H1 (cell line): Measurements from ENCODE around the gene APBA2. TPM values are rescaled to one million over a fixed set of nuclear protein-coding genes. Genes with fewer than 3 reads are reported as not detected.

ENCODE experiments used
- CTCF ChIA-PET: fragments of 300-600 bp; sonication (Branson Sonifier 250); formaldehyde crosslinking; loops from one replicate; lab custom pipeline; 2021; ENCODE audit not compliant: partially characterized antibody; lab: Charles Lee
- POLR2A ChIA-PET: fragments of 300-600 bp; sonication (Branson Sonifier 250); formaldehyde crosslinking; loops from one replicate; lab custom pipeline; 2021; ENCODE audit warnings: inconsistent platforms; ENCODE audit not compliant: partially characterized antibody; lab: Charles Lee
- DNase-seq, 2 experiments: peaks; one replicate each; pipeline versions ENCODE4 v3.0.0 to v3.0.0-alpha.2; 2010 to 2022; ENCODE audit warnings: low spot score in 2 of 2, low read depth in 1 of 2, mixed read lengths in 1 of 2
- FAIRE-seq: peaks from 2 replicates; lab custom pipeline; 2011; peaks lifted over from hg19 to GRCh38; lab: Jason Lieb, UNC
- H2AFZ ChIP-seq: 2 replicates; pipeline ENCODE4 v1.8.1; 2012; ENCODE audit warnings: low read length, inconsistent platforms
- H2AK5ac ChIP-seq: 2 replicates; pipeline ENCODE4 v1.6.1; 2013; ENCODE audit warnings: low read depth, low read length
- H2BK120ac ChIP-seq: replicated peaks from 2 replicates; pipeline ENCODE3; 2013; ENCODE audit warnings: low read depth, low read length, inconsistent platforms
- H2BK12ac ChIP-seq: 2 replicates; pipeline ENCODE4 v1.6.1; 2013; ENCODE audit warnings: low read depth, low read length
- H2BK15ac ChIP-seq: 2 replicates; pipeline ENCODE4 v1.6.1; 2013; ENCODE audit warnings: low read length
- H2BK20ac ChIP-seq: 2 replicates; pipeline ENCODE4 v1.6.1; 2013; ENCODE audit warnings: low read length
- H2BK5ac ChIP-seq: 2 replicates; pipeline ENCODE4 v1.6.1; 2013; ENCODE audit warnings: low read depth, low read length
- H3K14ac ChIP-seq: 2 replicates; pipeline ENCODE4 v1.6.1; 2013; ENCODE audit warnings: inconsistent platforms; ENCODE audit not compliant: insufficient read length
- H3K18ac ChIP-seq: 2 replicates; pipeline ENCODE4 v1.6.1; 2013; ENCODE audit warnings: low read length; ENCODE audit errors: extremely low read depth
- H3K23ac ChIP-seq: 2 replicates; pipeline ENCODE4 v1.6.1; 2013; ENCODE audit warnings: inconsistent platforms; ENCODE audit not compliant: insufficient read length
- H3K23me2 ChIP-seq: 2 replicates; pipeline ENCODE4 v1.6.1; 2013; ENCODE audit warnings: low read depth, low read length
- H3K27ac ChIP-seq: 2 replicates; pipeline ENCODE4 v1.6.1; 2011; ENCODE audit warnings: low read depth, low read length, inconsistent platforms
- H3K27me3 ChIP-seq, 4 experiments: replicated peaks in 1 of 4; 1 replicate in 1 of 4; 2 replicates in 3 of 4; pipeline versions ENCODE4 v1.6.1 to v1.8.1; 2011 to 2013; ENCODE audit warnings: low read length in 3 of 4, mild to moderate bottlenecking in 3 of 4, inconsistent platforms in 2 of 4, mixed read lengths in 2 of 4, moderate library complexity in 1 of 4; ENCODE audit not compliant: control insufficient read depth in 3 of 4, insufficient read depth in 3 of 4; ENCODE audit errors: extremely low read depth in 1 of 4
- H3K36me3 ChIP-seq, 4 experiments: 2 replicates each; pipeline versions ENCODE4 v1.6.1 to v1.8.1; 2011 to 2013; ENCODE audit warnings: mild to moderate bottlenecking in 4 of 4, low read length in 3 of 4, moderate library complexity in 2 of 4, control low read depth in 1 of 4, inconsistent platforms in 1 of 4; ENCODE audit not compliant: insufficient read depth in 4 of 4, control insufficient read depth in 2 of 4
- H3K4ac ChIP-seq: replicated peaks from 2 replicates; pipeline ENCODE3; 2013; ENCODE audit warnings: low read length, low read depth, mixed read lengths, inconsistent platforms; ENCODE audit not compliant: insufficient read length
- H3K4me1 ChIP-seq, 4 experiments: replicated peaks in 1 of 4; 1 replicate in 1 of 4; 2 replicates in 3 of 4; pipeline versions ENCODE4 v1.6.1 to v1.8.1; 2011 to 2013; ENCODE audit warnings: low read length in 3 of 4, inconsistent platforms in 2 of 4, mixed read lengths in 1 of 4; ENCODE audit not compliant: insufficient read depth in 4 of 4, control insufficient read depth in 3 of 4
- H3K4me2 ChIP-seq, 2 experiments: 2 replicates each; pipeline versions ENCODE4 v1.6.1 to v1.8.1; 2011 to 2013; ENCODE audit warnings: low read depth in 2 of 2, low read length in 2 of 2, control low read depth in 1 of 2, inconsistent platforms in 1 of 2, mild to moderate bottlenecking in 1 of 2; ENCODE audit not compliant: insufficient read depth in 1 of 2
- H3K4me3 ChIP-seq, 4 experiments: fragments of 200-600, 300-600 bp in 1 of 4; sonication (generic), shearing (Covaris generic), sonication (Bioruptor Twin) in 1 of 4; 2 replicates each; pipeline versions ENCODE4 v1.5.1 to v1.8.1; 2011 to 2016; ENCODE audit warnings: low read length in 4 of 4, low read depth in 3 of 4, control low read depth in 2 of 4, inconsistent platforms in 2 of 4, mild to moderate bottlenecking in 2 of 4, mixed read lengths in 1 of 4, moderate library complexity in 1 of 4; ENCODE audit not compliant: insufficient read depth in 2 of 4; ENCODE audit errors: extremely low read depth in 1 of 4
- H3K56ac ChIP-seq: replicated peaks from 2 replicates; pipeline ENCODE3; 2013; ENCODE audit warnings: low read depth, mild to moderate bottlenecking, mixed read lengths, low read length, inconsistent platforms; ENCODE audit not compliant: insufficient read length
- H3K79me1 ChIP-seq: 2 replicates; pipeline ENCODE4 v1.6.1; 2013; ENCODE audit warnings: low read depth, low read length, control low read depth
- H3K79me2 ChIP-seq, 2 experiments: 2 replicates each; pipeline versions ENCODE4 v1.6.1 to v1.8.1; 2012 to 2013; ENCODE audit warnings: low read length in 2 of 2, mild to moderate bottlenecking in 2 of 2, inconsistent platforms in 1 of 2; ENCODE audit not compliant: insufficient read depth in 2 of 2, control insufficient read depth in 1 of 2
- H3K9ac ChIP-seq, 4 experiments: replicated peaks in 1 of 4; 1 replicate in 1 of 4; 2 replicates in 3 of 4; pipeline versions ENCODE4 v1.6.1 to v1.8.1; 2011 to 2013; ENCODE audit warnings: low read depth in 3 of 4, low read length in 3 of 4, control low read depth in 2 of 4, mild to moderate bottlenecking in 2 of 4, moderate library complexity in 2 of 4, inconsistent platforms in 1 of 4; ENCODE audit errors: extremely low read depth in 1 of 4
- H3K9me3 ChIP-seq, 2 experiments: 2 replicates each; pipeline versions ENCODE4 v1.6.1 to v1.8.1; 2012 to 2013; ENCODE audit warnings: mild to moderate bottlenecking in 2 of 2, moderate library complexity in 2 of 2, control low read depth in 1 of 2, inconsistent platforms in 1 of 2, low read depth in 1 of 2, low read length in 1 of 2, mixed read lengths in 1 of 2; ENCODE audit not compliant: insufficient read depth in 2 of 2
- H4K20me1 ChIP-seq, 2 experiments: replicated peaks in 1 of 2; 2 replicates each; pipeline versions ENCODE3 to v1.8.1; 2011 to 2013; ENCODE audit warnings: inconsistent platforms in 2 of 2, low read length in 2 of 2, mild to moderate bottlenecking in 1 of 2; ENCODE audit not compliant: insufficient read depth in 2 of 2, control insufficient read depth in 1 of 2
- H4K5ac ChIP-seq: 2 replicates; pipeline ENCODE4 v1.6.1; 2013; ENCODE audit warnings: low read length, low read depth, mixed read lengths, inconsistent platforms; ENCODE audit not compliant: insufficient read length
- H4K8ac ChIP-seq: 2 replicates; pipeline ENCODE4 v1.8.0; 2013; ENCODE audit warnings: mild to moderate bottlenecking, moderate library complexity, low read length, inconsistent platforms; ENCODE audit not compliant: insufficient read depth; ENCODE audit errors: extremely low read depth
- H4K91ac ChIP-seq: replicated peaks from 2 replicates; pipeline ENCODE3; 2013; ENCODE audit warnings: low read length, mixed read lengths, inconsistent platforms; ENCODE audit not compliant: insufficient read length
- CEBPB ChIP-seq: IDR thresholded peaks from 2 replicates; pipeline ENCODE4 v1.6.1; 2012; ENCODE audit warnings: low read depth, low read length
- FOSL1 ChIP-seq: IDR thresholded peaks from 2 replicates; pipeline ENCODE4 v1.6.1; 2011; ENCODE audit warnings: mild to moderate bottlenecking, low read depth, low read length, moderate library complexity; ENCODE audit not compliant: insufficient read depth
- GABPA ChIP-seq: IDR thresholded peaks from 2 replicates; pipeline ENCODE4 v1.6.1; 2011; ENCODE audit warnings: mild to moderate bottlenecking, low read length, moderate library complexity, borderline replicate concordance; ENCODE audit not compliant: insufficient read depth
- KDM4A ChIP-seq: IDR thresholded peaks from one replicate; pipeline ENCODE4 v1.7.1; 2012; ENCODE audit warnings: low read depth, mild to moderate bottlenecking, moderate library complexity, low read length, inconsistent platforms; ENCODE audit not compliant: severe bottlenecking
- RFX5 ChIP-seq: IDR thresholded peaks from 2 replicates; pipeline ENCODE4 v1.6.1; 2011; ENCODE audit warnings: low read depth, low read length, improper control_type of control experiment, borderline replicate concordance
- SUZ12 ChIP-seq: fragments of 200-600 bp; sonication (generic); IDR thresholded peaks from 2 replicates; pipeline ENCODE4 v1.6.1; 2012; ENCODE audit warnings: mild to moderate bottlenecking, inconsistent platforms, low read length, moderate library complexity, mixed read lengths
- TAF1 ChIP-seq: IDR thresholded peaks from 2 replicates; pipeline ENCODE4 v1.6.1; 2011; ENCODE audit warnings: mild to moderate bottlenecking, low read depth, low read length
- WGBS, 2 experiments: shearing (Covaris generic) in 1 of 2; methylation state at CpG; one replicate each; pipeline versions ENCODE4 v1.1.6 to v1.1.7; 2013 to 2015; ENCODE audit warnings: low lambda C conversion rate in 2 of 2, mixed read lengths in 2 of 2, inconsistent platforms in 1 of 2, low coverage in 1 of 2, missing lambda C conversion rate in 1 of 2; ENCODE audit not compliant: insufficient replicate concordance in 2 of 2, insufficient coverage in 1 of 2, insufficient read length in 1 of 2; ENCODE audit errors: extremely low coverage in 1 of 2, missing lambda C conversion rate in 1 of 2; 5-methylcytosine and 5-hydroxymethylcytosine counted together
- polyA plus RNA-seq, 7 experiments: library from polyadenylated mRNA; depleted of rRNA in 3 of 7; stranded (reverse) in 5 of 7; unstranded in 2 of 7; fragments of >200 nt in 5 of 7; fragments of 200-250 nt in 2 of 7; gene quantifications; 1 replicate in 5 of 7; 2 replicates in 1 of 7; 4 replicates in 1 of 7; pipeline versions ENCODE4 v1.2.1 to v1.2.3, GENCODE V29; 2011 to 2013; ENCODE audit warnings: missing spikeins in 2 of 7, mixed read lengths in 2 of 7
- total RNA-seq: library from RNA; stranded (reverse); fragmentation: NEBNext Ultra II Directional; extraction: Animal tissue kit (Norgen Biotek cat#: 25700); gene quantifications from 2 replicates; pipeline ENCODE4 v1.2.1, GENCODE V29; 2021

Gene APBA2
- total and polyA plus RNA-seq, 2 of the 8 experiments (the other 6 are each of a cell fraction or from before 2014, with no cell fraction given): 15.5 to 19.0 TPM

DNA sequence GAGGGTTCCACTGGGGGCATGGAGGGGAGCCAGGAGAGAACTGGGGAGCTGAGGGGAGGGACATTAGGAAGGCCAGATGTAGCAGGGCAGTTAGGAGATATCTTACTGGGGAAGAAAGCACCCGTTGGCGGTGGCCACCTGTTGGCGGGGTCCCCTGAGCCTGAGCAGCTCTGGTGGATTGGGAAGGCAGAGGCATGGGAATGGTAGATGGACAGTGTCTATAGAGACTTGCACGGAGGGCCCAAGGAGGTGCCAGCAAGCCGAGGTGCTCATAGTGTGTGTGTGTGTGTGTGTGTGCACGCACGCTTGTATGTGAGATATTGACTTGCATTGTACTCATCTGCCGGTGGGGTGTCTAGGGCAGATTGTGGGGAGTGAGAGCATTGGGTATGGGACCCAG lies 179.0 kb downstream of the APBA2 start:
- no peak overlapping the region for H2BK15ac ChIP-seq
- H2AFZ ChIP-seq: no peak overlapping the region
- no peak overlapping the region for H3K27ac ChIP-seq
- no peaks in the 10 kb centered on the region; a peak in 1 of 8 replicates for H3K36me3 ChIP-seq
- H2BK120ac ChIP-seq: no peak overlapping the region
- DNase-seq (no peak), FAIRE-seq (no peak)
- no peak overlapping the region for H3K4me2 ChIP-seq
- H3K79me2 ChIP-seq: no peaks in the 10 kb centered on the region
- H4K8ac ChIP-seq: no peak overlapping the region; the same call in 1 of the 2 replicates
- peaks cover 2% of the 10 kb centered on the region; the same call in 1 of the 2 replicates for H3K23me2 ChIP-seq
- no peak overlapping the region for H3K4me3 ChIP-seq
- H3K23ac ChIP-seq: no peak overlapping the region
- no peaks in the 10 kb centered on the region for H3K27me3 ChIP-seq
- ChIA-PET POLR2A (interaction anchor here (0.6 to 0.7 kb wide), 2 partner anchors 9 to 45 kb away, joined by 3 read pairs; no protein-coding TSS in a partner anchor), CTCF (interaction anchor here (1.3 to 2.2 kb wide), 2 partner anchors 25 to 80 kb away, joined by 3 to 5 read pairs; no protein-coding TSS in a partner anchor)
- H3K56ac ChIP-seq: no peak overlapping the region
- H2BK12ac ChIP-seq: 0 out of 2 replicates have a peak overlapping the region, but pooled peaks have one; percentile 9
- no peak overlapping the region for H2BK5ac ChIP-seq
- H4K91ac ChIP-seq: no peak overlapping the region
- no peak overlapping the region; the same call in 1 of the 2 replicates for H3K18ac ChIP-seq
- H2BK20ac ChIP-seq: no peak overlapping the region
- H2AK5ac ChIP-seq: no peak overlapping the region
- peaks cover 3 to 8% of the 10 kb centered on the region in 2 experiments; a peak in 1 of 4 replicates for H3K9me3 ChIP-seq
- WGBS, 2 experiments: 96% methylated on average over 7 of the region's 8 CpGs; no CpG with 5 or more reads in 1 of the 2 experiments
- no peaks in the 10 kb centered on the region for H4K20me1 ChIP-seq
- peaks cover 0 to 12% (median 4%) of the 10 kb centered on the region in 4 experiments; a peak in 4 of 7 replicates for H3K4me1 ChIP-seq
- H3K9ac ChIP-seq: no peak overlapping the region
- H3K14ac ChIP-seq: no peak overlapping the region
- no peaks in the 10 kb centered on the region for H3K79me1 ChIP-seq
- no peak overlapping the region for H3K4ac ChIP-seq
- no peak overlapping the region for H4K5ac ChIP-seq
- TF ChIP-seq TAF1 (no peak), RFX5 (no peak), CEBPB (no peak), SUZ12 (no peak), GABPA (no peak), KDM4A (no peak), FOSL1 (no peak)
